Activated CD8-positive, alpha-beta T cell treated with anti-CD3 and anti-CD28 coated beads for 36 hours (primary cell): ENCODE measurements around the gene SIN3B. TPM values are rescaled to one million over a fixed set of nuclear protein-coding genes. Genes with fewer than 3 reads are reported as not detected.

Source experiments
- ATAC-seq: fragments of 200-7000 bp; cut with Tn5 transposase; one replicate; pipeline ENCODE4 v1.10.0; 2021; ENCODE audit warnings: mild to moderate bottlenecking, moderate library complexity
- CTCF ChIA-PET: fragments of 350-600 bp; sonication (Branson Sonifier 250); formaldehyde crosslinking; loops from one replicate; lab custom pipeline; 2021; ENCODE audit warnings: antibody characterized with exemption; lab: Charles Lee
- POLR2A ChIA-PET: fragments of 350-600 bp; sonication (Branson Sonifier 250); formaldehyde crosslinking; loops from one replicate; lab custom pipeline; 2021; ENCODE audit warnings: antibody characterized with exemption; lab: Charles Lee
- DNase-seq: peaks from one replicate; pipeline ENCODE4 v3.0.0-alpha.2; 2020
- H3K27ac Mint-ChIP-seq: one replicate; pipeline ENCODE4 v1.8.0; 2021; ENCODE audit warnings: mild to moderate bottlenecking, mixed read lengths
- H3K27me3 Mint-ChIP-seq: one replicate; pipeline ENCODE4 v1.8.0; 2021; ENCODE audit warnings: mixed read lengths
- H3K36me3 Mint-ChIP-seq: one replicate; pipeline ENCODE4 v1.8.0; 2021; ENCODE audit warnings: low read depth, mixed read lengths
- H3K4me1 Mint-ChIP-seq: one replicate; pipeline ENCODE4 v1.8.0; 2021; ENCODE audit warnings: low read depth, mixed read lengths
- H3K4me3 Mint-ChIP-seq: one replicate; pipeline ENCODE4 v1.8.0; 2021; ENCODE audit warnings: mild to moderate bottlenecking, moderate library complexity, mixed read lengths
- H3K9me3 Mint-ChIP-seq: one replicate; pipeline ENCODE4 v1.8.0; 2021; ENCODE audit warnings: mixed read lengths
- intact Hi-C: fragments of 100-400 bp; cut with micrococcal nuclease; formaldehyde crosslinking; loops from one replicate; pipeline ENCODE4 v1.10.0; 2022
- total RNA-seq, 2 experiments: library from RNA; stranded (reverse); gene quantifications; one replicate each; pipeline ENCODE4 v1.2.3, GENCODE V29; 2021
- TF ChIP-seq, protein P1 (sequence below): fragments of 200-600 bp; IDR thresholded peaks from one replicate; pipeline ENCODE4 v1.8.0; 2022; ENCODE audit warnings: antibody characterized with exemption, mild to moderate bottlenecking

SIN3B gene
- total RNA-seq, 2 experiments from 2014 or later, result 27.6 to 31.6 TPM

DNA sequence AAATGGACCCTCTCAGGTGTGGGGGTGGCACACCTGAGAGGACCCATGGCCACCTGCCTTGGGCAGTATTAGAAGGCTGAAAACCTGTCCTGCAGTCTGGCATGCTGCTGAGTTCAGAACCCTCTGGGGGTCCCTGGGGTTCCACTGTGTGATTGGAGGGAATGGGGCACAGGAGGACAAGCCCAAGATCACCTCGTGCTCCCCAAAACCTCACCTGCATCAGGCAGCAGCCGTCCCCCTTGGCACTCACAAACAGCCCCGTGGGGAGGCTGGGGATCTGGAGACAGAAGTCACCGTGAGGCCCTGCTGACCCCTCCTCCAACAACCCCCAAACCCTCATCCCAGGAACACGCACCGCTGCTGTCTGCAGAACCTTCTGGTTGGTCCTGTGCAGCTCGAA, 74.1 kb downstream of the SIN3B start:
- ChIA-PET CTCF (no interaction called here), POLR2A (no interaction called here)
- DNase-seq (no peak), ATAC-seq (no peak)
- Mint-ChIP-seq H3K4me3 (no peak overlapping the region), H3K27ac (no peak overlapping the region), H3K36me3 (no peaks in the 10 kb centered on the region), H3K27me3 (peaks cover 8% of the 10 kb centered on the region), H3K4me1 (peaks cover 5% of the 10 kb centered on the region), H3K9me3 (no peaks in the 10 kb centered on the region)
- TF ChIP-seq, protein P1, sequence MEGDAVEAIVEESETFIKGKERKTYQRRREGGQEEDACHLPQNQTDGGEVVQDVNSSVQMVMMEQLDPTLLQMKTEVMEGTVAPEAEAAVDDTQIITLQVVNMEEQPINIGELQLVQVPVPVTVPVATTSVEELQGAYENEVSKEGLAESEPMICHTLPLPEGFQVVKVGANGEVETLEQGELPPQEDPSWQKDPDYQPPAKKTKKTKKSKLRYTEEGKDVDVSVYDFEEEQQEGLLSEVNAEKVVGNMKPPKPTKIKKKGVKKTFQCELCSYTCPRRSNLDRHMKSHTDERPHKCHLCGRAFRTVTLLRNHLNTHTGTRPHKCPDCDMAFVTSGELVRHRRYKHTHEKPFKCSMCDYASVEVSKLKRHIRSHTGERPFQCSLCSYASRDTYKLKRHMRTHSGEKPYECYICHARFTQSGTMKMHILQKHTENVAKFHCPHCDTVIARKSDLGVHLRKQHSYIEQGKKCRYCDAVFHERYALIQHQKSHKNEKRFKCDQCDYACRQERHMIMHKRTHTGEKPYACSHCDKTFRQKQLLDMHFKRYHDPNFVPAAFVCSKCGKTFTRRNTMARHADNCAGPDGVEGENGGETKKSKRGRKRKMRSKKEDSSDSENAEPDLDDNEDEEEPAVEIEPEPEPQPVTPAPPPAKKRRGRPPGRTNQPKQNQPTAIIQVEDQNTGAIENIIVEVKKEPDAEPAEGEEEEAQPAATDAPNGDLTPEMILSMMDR, result no peak
- intact Hi-C loops, result no loop called here

DNA sequence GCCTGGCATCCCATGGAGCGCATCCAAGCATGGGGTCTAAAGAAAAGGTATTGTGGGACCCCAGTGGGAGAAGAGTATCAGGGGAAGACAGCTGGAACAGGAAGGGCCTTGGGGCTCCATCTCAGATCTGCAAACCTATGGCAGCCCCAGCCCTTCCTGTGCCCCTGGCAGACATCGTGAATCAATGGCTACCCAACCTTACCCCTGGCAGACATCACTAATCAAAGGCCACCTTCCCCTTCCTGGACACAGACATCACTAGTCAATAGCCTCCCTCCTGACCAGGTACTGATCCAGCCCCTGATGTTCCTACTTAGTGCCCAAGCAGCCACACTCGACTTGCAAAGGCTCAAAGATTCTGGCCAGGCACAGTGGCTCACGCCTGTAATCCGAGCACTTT, 75.4 kb downstream of the SIN3B start:
- intact Hi-C loops, result no loop called here
- no peak overlapping the region for H3K27ac Mint-ChIP-seq
- H3K4me3 Mint-ChIP-seq, result no peak overlapping the region
- peaks cover 4% of the 10 kb centered on the region for H3K4me1 Mint-ChIP-seq
- H3K27me3 Mint-ChIP-seq, result peaks cover under 1% of the 10 kb centered on the region
- H3K36me3 Mint-ChIP-seq, result no peaks in the 10 kb centered on the region
- DNase-seq (no peak), ATAC-seq (no peak)
- POLR2A ChIA-PET, result no interaction called here
- CTCF ChIA-PET, result no interaction called here
- no peaks in the 10 kb centered on the region for H3K9me3 Mint-ChIP-seq
- TF ChIP-seq, protein P1, result no peak

DNA sequence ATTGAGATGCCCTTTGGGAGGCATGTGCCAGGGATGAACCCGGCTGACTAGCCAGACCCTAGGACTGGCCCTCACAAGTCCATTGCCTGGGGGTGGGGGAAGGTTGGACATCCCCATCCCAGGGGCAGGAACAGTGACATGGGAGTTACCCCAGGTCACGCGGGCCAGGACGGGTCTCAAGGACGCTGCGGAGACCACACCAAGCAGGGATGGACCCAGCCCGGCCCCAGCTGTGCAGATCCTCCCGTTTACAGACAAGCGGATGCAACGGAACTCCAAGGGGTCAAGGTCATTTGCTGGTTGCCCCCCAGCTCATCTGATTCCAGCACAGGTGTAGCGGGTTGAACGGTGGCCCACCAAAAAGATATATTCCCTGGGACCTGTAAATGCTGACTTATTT, 79.6 kb downstream of the SIN3B start:
- DNase-seq (no peak), ATAC-seq (no peak)
- TF ChIP-seq, protein P1, result no peak
- peaks cover 12% of the 10 kb centered on the region for H3K9me3 Mint-ChIP-seq
- H3K27ac Mint-ChIP-seq, result no peak overlapping the region
- H3K27me3 Mint-ChIP-seq, result no peaks in the 10 kb centered on the region
- H3K4me3 Mint-ChIP-seq, result no peak overlapping the region
- no peaks in the 10 kb centered on the region for H3K36me3 Mint-ChIP-seq
- POLR2A ChIA-PET, result no interaction called here
- intact Hi-C loops, result no loop called here
- H3K4me1 Mint-ChIP-seq, result no peaks in the 10 kb centered on the region
- CTCF ChIA-PET, result no interaction called here

DNA sequence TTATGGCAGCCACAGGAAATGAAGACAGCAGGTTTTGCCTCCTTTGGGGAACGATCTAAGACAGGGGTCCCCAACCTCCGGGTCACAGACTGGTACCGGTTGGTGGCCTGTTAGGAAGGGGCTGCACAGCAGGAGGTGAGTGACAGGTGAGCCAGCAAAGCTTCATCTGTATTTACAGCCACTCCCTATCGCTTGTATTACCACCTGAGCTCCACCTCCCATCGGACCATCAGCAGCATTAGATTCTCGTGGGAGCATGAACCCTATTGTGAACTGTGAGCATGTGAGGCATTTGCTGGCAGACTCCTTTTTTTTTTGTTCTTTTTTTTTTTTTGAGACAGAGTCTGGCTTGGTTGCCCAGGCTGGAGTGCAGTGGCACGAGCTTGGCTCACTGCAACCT, 81.8 kb downstream of the SIN3B start:
- DNase-seq (no peak), ATAC-seq (no peak)
- ChIA-PET POLR2A (no interaction called here), CTCF (no interaction called here)
- Mint-ChIP-seq H3K36me3 (no peaks in the 10 kb centered on the region), H3K4me3 (no peak overlapping the region), H3K27me3 (no peaks in the 10 kb centered on the region), H3K27ac (no peak overlapping the region), H3K4me1 (no peaks in the 10 kb centered on the region), H3K9me3 (peaks cover 17% of the 10 kb centered on the region)
- intact Hi-C loops, result no loop called here
- TF ChIP-seq, protein P1, result no peak

DNA sequence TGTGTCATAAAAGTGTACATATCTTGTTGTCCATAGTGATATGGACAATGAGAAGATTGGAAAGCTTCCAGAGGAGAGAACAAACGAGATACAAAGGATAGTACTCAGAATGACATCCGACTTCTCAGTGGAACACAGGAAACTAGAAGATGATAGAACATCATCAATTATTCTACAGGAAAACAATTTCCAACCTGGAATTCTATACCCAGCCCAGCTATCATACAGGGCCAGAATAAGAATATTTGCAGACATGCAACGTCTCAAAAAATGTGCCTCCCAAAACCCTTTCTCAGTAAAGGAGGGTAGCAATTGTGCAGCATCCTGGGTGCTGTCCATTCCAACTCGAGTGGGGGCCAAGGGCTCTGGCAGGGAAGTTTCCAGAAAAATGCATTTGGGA, 83.6 kb downstream of the SIN3B start:
- ATAC-seq (no peak), DNase-seq (no peak)
- Mint-ChIP-seq H3K4me1 (no peaks in the 10 kb centered on the region), H3K9me3 (peaks cover 17% of the 10 kb centered on the region), H3K27ac (no peak overlapping the region), H3K36me3 (no peaks in the 10 kb centered on the region), H3K4me3 (no peak overlapping the region), H3K27me3 (peaks cover 2% of the 10 kb centered on the region)
- intact Hi-C loops, result no loop called here
- ChIA-PET CTCF (no interaction called here), POLR2A (no interaction called here)
- TF ChIP-seq, protein P1, result no peak
